NCI-H2227 treated with DMSO at 0.1 percent for 48 hours (cell line): ENCODE data around the gene SHISAL1.

Experiments
- DNase-seq: peaks from one replicate; lab custom pipeline; 2025; lab: John Stamatoyannopoulos, UW

SHISAL1 gene

GRCh38 chr22:44342347-44342956 lies 29.7 kb upstream of the SHISAL1 start:
- DNase-seq, result no peak

GRCh38 chr22:44341431-44342346 lies 28.9 kb upstream of the SHISAL1 start:
- no peak for DNase-seq

GRCh38 chr22:44340271-44341239 lies 27.8 kb upstream of the SHISAL1 start:
- DNase-seq, result no peak

- DNase-seq, result no peak
Measured at GRCh38 chr22:44338906-44339305, 26.2 kb upstream of the SHISAL1 start.

GRCh38 chr22:44338177-44338810 lies 25.5 kb upstream of the SHISAL1 start:
- no peak for DNase-seq

GRCh38 chr22:44337678-44338004 lies 24.9 kb upstream of the SHISAL1 start:
- no peak for DNase-seq

GRCh38 chr22:44336962-44337677 lies 24.4 kb upstream of the SHISAL1 start:
- no peak for DNase-seq

- DNase-seq, result no peak
Measured at GRCh38 chr22:44335903-44336803, 23.4 kb upstream of the SHISAL1 start.

- DNase-seq, result no peak
Measured at GRCh38 chr22:44335066-44335839, 22.5 kb upstream of the SHISAL1 start.

GRCh38 chr22:44333847-44334635 lies 21.3 kb upstream of the SHISAL1 start:
- no peak for DNase-seq

GRCh38 chr22:44332946-44333345 lies 20.2 kb upstream of the SHISAL1 start:
- no peak for DNase-seq

GRCh38 chr22:44331881-44332714 lies 19.3 kb upstream of the SHISAL1 start:
- DNase-seq, result no peak

GRCh38 chr22:44330744-44331660 lies 18.3 kb upstream of the SHISAL1 start:
- no peak for DNase-seq

- no peak for DNase-seq
Measured at GRCh38 chr22:44330188-44330743, 17.5 kb upstream of the SHISAL1 start.

- no peak for DNase-seq
Measured at GRCh38 chr22:44329179-44329796, 16.5 kb upstream of the SHISAL1 start.

GRCh38 chr22:44328762-44329161 lies 16.0 kb upstream of the SHISAL1 start:
- no peak for DNase-seq
